AG04449 (cell line): ENCODE results near the gene FNDC3B.
"Not testable (repeated sequence)": the region's sequence is repeated elsewhere in the genome, so short reads cannot be mapped to it uniquely, and the experiment has no call there.

ENCODE experiments used
- CTCF ChIA-PET: fragments of 350-600 bp; formaldehyde crosslinking; extraction: SDS; loops from one replicate; lab custom pipeline; 2021; ENCODE audit warnings: antibody characterized with exemption; lab: Yijun Ruan, JAX
- POLR2A ChIA-PET: fragments of 400-600, 350-600 bp; formaldehyde crosslinking; extraction: SDS; loops from one replicate; lab custom pipeline; 2020; ENCODE audit warnings: antibody characterized with exemption, inconsistent platforms; lab: Yijun Ruan, JAX
- DNase-seq: peaks from one replicate; pipeline ENCODE4 v3.0.0-alpha.2; 2010; ENCODE audit warnings: low read depth, low spot score
- H3K4me3 ChIP-seq: 2 replicates; pipeline ENCODE4 v1.5.1; 2011; ENCODE audit warnings: low read depth, mild to moderate bottlenecking, control low read depth, low read length
- TF ChIP-seq, protein P1 (sequence below): IDR thresholded peaks from one replicate; pipeline ENCODE4 v1.5.1; 2011; ENCODE audit warnings: mild to moderate bottlenecking, moderate library complexity, low read length, control low read depth, inconsistent platforms; ENCODE audit not compliant: insufficient read depth; ENCODE audit errors: missing control alignments

The FNDC3B gene

DNA sequence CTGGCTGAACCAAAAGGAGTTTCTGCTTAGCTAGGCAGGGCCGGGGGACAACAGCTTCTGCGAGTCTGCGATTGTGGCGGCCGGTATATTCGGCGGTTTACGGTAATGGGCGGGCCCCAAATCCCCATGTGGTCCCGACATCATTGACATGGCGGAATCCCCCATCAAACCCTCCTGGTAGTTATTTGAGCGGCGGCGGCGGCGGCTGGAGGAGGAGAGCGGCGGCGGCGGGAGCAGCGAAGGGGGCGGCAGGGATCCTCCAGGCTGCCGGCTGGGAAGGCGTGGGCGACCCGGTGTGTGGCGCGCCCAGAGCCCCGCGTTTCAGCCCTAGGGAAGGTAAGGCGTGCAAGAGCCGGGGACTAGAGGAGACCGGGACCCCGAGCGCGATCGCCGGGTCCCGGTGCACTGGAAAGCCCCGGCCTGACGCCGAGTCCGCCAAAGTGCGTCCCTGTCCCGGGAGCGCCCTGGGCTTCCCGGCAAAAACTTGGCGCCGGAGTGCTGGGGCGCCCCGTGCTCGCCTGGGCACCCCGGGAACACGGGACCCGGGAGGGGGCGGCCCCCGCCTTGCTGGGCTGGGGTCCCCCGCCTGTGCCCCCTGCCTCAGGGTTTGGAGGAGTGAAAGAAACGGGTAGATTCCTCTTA is at the start of gene FNDC3B:
FNDC3B (plus strand) TSS at position 143 of the 642 bp plus-strand sequence. CDS start 72,902 bp downstream, outside the sequence.
- TF ChIP-seq, protein P1, sequence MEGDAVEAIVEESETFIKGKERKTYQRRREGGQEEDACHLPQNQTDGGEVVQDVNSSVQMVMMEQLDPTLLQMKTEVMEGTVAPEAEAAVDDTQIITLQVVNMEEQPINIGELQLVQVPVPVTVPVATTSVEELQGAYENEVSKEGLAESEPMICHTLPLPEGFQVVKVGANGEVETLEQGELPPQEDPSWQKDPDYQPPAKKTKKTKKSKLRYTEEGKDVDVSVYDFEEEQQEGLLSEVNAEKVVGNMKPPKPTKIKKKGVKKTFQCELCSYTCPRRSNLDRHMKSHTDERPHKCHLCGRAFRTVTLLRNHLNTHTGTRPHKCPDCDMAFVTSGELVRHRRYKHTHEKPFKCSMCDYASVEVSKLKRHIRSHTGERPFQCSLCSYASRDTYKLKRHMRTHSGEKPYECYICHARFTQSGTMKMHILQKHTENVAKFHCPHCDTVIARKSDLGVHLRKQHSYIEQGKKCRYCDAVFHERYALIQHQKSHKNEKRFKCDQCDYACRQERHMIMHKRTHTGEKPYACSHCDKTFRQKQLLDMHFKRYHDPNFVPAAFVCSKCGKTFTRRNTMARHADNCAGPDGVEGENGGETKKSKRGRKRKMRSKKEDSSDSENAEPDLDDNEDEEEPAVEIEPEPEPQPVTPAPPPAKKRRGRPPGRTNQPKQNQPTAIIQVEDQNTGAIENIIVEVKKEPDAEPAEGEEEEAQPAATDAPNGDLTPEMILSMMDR, result no peak
- CTCF ChIA-PET, result interaction anchor here (2.2 kb wide), 1 partner anchor 12 kb away, joined by 10 read pairs; no protein-coding TSS in a partner anchor
- H3K4me3 ChIP-seq, result peak within 1 kb of the TSS; percentile 89
- POLR2A ChIA-PET, result interaction anchor here (0.6 to 1.1 kb wide), 8 partner anchors 23 to 293 kb away, joined by 3 to 8 read pairs (median 4); no protein-coding TSS in a partner anchor
- DNase-seq, result peak; percentile 70

GRCh38 chr3:171990239-171990638 is 49.1 kb upstream of the FNDC3B start:
- POLR2A ChIA-PET, DNase-seq, H3K4me3 ChIP-seq, CTCF ChIA-PET: not testable (repeated sequence)

GRCh38 chr3:171991166-171991565 is 48.2 kb upstream of the FNDC3B start:
- H3K4me3 ChIP-seq, result no peak overlapping the region
- ChIA-PET POLR2A (no interaction called here), CTCF (interaction anchor here (1.8 kb wide), 1 partner anchor 10 kb away, joined by 5 read pairs; no protein-coding TSS in a partner anchor)
- TF ChIP-seq, protein P1, result no peak
- DNase-seq, result no peak

DNA sequence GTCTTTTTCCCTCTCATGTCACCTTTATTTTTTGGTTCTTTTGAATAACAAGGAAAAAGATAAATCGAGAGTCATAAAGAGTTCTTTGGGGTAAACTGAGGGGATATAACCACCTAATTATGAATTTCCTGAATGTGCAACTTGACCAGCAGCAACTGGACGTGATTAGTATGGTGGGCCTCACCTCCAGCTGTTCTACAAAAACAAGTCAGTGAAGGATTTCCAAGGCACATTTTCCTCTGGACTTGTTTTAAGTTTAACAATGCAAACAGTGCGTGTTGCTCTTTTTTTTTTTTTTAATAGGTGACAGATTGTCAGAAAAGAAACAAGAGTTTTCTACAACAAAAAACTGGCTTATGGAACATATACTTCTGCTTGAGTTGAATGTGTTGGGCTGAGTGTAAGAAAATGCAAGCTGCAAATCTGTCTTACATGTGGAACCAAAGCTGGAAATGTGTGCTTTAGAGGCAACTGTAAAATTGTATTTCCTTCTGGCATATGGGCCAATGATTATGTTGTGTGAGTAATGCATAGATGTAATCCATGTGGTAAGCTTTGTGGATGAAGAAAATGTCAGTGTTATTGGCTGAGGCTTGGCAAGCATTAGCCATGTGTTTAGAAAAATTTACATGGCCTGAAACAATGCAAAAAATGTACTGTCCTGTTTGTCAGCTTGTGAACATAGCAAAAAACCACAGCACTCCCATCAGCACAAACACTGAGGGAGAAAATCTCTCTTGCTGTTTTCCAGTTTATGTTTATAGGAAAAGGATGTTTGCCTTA is 44.5 kb upstream of the FNDC3B start:
- no peak overlapping the region for H3K4me3 ChIP-seq
- TF ChIP-seq, protein P1, result no peak
- ChIA-PET POLR2A (interaction anchor here (1.2 kb wide), 1 partner anchor 44 kb away, joined by 3 read pairs; the partner anchor contains the start of gene FNDC3B), CTCF (interaction anchor here (0.6 to 1.2 kb wide), 3 partner anchors 153 to 283 kb away, joined by 3 read pairs; no protein-coding TSS in a partner anchor)
- DNase-seq, result peak; percentile 84

GRCh38 chr3:171995486-171995885 is 43.9 kb upstream of the FNDC3B start:
- H3K4me3 ChIP-seq, result no peak overlapping the region
- no peak for DNase-seq
- ChIA-PET POLR2A (interaction anchor here (1.2 kb wide), 1 partner anchor 44 kb away, joined by 3 read pairs; the partner anchor contains the start of gene FNDC3B), CTCF (interaction anchor here (0.6 to 1.5 kb wide), 3 partner anchors 154 to 284 kb away, joined by 3 read pairs; no protein-coding TSS in a partner anchor)
- TF ChIP-seq, protein P1, result no peak

DNA sequence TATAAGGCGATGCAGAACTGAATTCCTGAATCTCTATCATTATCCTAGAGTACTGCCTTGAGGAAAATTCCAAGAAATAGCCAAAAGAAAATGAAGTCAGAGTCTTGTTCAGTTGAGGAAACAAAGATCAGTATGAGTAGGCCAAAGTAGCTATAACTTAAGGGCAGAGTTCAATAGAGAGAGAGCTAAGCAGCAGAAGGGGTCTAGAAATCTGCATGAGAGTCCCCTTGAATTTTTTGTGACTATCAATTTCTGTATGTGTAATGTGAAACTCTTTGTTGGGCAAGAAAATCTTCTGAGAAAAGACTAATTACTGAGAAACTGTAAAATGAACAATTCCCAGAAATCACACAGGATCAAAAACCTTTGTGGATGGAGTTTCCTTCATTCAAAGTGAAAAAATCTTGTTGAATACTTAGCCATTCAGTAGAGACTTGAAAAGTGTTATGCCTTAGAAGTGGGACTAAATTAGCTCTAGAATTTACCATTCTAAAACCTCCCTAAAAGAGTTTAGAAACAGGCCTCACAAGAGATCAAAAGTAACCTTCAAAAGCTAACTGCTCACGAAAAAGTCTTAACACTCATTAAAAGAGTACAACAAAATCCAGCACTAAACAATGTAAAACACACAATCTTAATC is 43.1 kb upstream of the FNDC3B start:
- DNase-seq, result no peak
- ChIA-PET CTCF (interaction anchor here (1.1 to 1.5 kb wide), 2 partner anchors 13 to 162 kb away, joined by 3 read pairs; no protein-coding TSS in a partner anchor), POLR2A (interaction anchor here (1.2 kb wide), 1 partner anchor 43 kb away, joined by 3 read pairs; the partner anchor contains the start of gene FNDC3B)

GRCh38 chr3:171998731-171999130 is 40.6 kb upstream of the FNDC3B start:
- CTCF ChIA-PET, DNase-seq, H3K4me3 ChIP-seq, POLR2A ChIA-PET: not testable (repeated sequence)

More for the DNA sequence above, 43.1 kb upstream of the FNDC3B start:
- H3K4me3 ChIP-seq, result no peak overlapping the region
- TF ChIP-seq, protein P1, result no peak

- H3K4me3 ChIP-seq, CTCF ChIA-PET, DNase-seq, POLR2A ChIA-PET: not testable (repeated sequence)
These were observed 37.8 kb upstream of the FNDC3B start for GRCh38 chr3:172001616-172002015.
